Measurements from ENCODE around the gene WWOX. TPM values are rescaled to one million over a fixed set of nuclear protein-coding genes. Genes with fewer than 3 reads are reported as not detected.

Gene WWOX
- total RNA-seq, 5 donors from 2014 or later (not counting 1 experiment from before 2014, with no cell fraction given) = 21.2 to 26.0 (median 22.6) TPM

- no peak for ATAC-seq (replicated peaks in 1 of 4)
- H3K4me3 ChIP-seq (ENCODE audit: control insufficient read depth in 1 of 2, extremely low read depth in 1 of 2, low read length in 1 of 2) = no peak overlapping the region
- no peak overlapping the region for H3K4me3 Mint-ChIP-seq
- no peak for DNase-seq
- WGBS (ENCODE audit: insufficient coverage) = 100% methylated on average over 2 of the region's 4 CpGs
- H3K36me3 Mint-ChIP-seq = peaks cover 70% of the 10 kb centered on the region
- no peak overlapping the region for H3K27ac Mint-ChIP-seq
- no peaks in the 10 kb centered on the region for H3K27me3 Mint-ChIP-seq
- H3K27me3 ChIP-seq (replicated peaks in 1 of 2; ENCODE audit: control insufficient read depth in 2 of 2, extremely low read depth in 1 of 2, insufficient read depth in 2 of 2, low read length in 1 of 2) = no peaks in the 10 kb centered on the region
- H3K36me3 ChIP-seq (ENCODE audit: control insufficient read depth in 2 of 2, extremely low read depth in 1 of 2, insufficient read depth in 1 of 2, low read length in 1 of 2) = no peaks in the 10 kb centered on the region
- ChIA-PET CTCF (no interaction called here), POLR2A (interaction anchor here in 1 of 2 donors (0.6 kb wide), 1 partner anchor 36 kb away, joined by 3 read pairs; no protein-coding TSS in a partner anchor)
- H3K27ac ChIP-seq (ENCODE audit: low read length) = no peak overlapping the region
- H3K4me1 Mint-ChIP-seq = peaks cover 0 to 5% (median 2%) of the 10 kb centered on the region in 3 donors
- no peaks in the 10 kb centered on the region for H3K4me1 ChIP-seq (ENCODE audit: control insufficient read depth in 1 of 2, extremely low read depth in 1 of 2, insufficient read depth in 2 of 2, low read length in 2 of 2)
- H3K9me3 ChIP-seq = no peaks in the 10 kb centered on the region
- peaks cover 0 to 8% (median 0%) of the 10 kb centered on the region in 3 donors for H3K9me3 Mint-ChIP-seq
Measured at GRCh38 chr16:78430281-78430680, 330.8 kb downstream of the WWOX start.

GRCh38 chr16:78431004-78431670 is 331.7 kb downstream of the WWOX start:
- no peaks in the 10 kb centered on the region for H3K27me3 Mint-ChIP-seq
- WGBS (ENCODE audit: insufficient coverage) = 100% methylated on average over 1 of the region's 6 CpGs
- no peak for ATAC-seq (replicated peaks in 1 of 4)
- Histone ChIP-seq H3K27me3 (replicated peaks in 1 of 2; ENCODE audit: control insufficient read depth in 2 of 2, extremely low read depth in 1 of 2, insufficient read depth in 2 of 2, low read length in 1 of 2) (no peaks in the 10 kb centered on the region), H3K36me3 (ENCODE audit: control insufficient read depth in 2 of 2, extremely low read depth in 1 of 2, insufficient read depth in 1 of 2, low read length in 1 of 2) (no peaks in the 10 kb centered on the region), H3K4me3 (ENCODE audit: control insufficient read depth in 1 of 2, extremely low read depth in 1 of 2, low read length in 1 of 2) (no peak overlapping the region), H3K9me3 (no peaks in the 10 kb centered on the region), H3K4me1 (ENCODE audit: control insufficient read depth in 1 of 2, extremely low read depth in 1 of 2, insufficient read depth in 2 of 2, low read length in 2 of 2) (no peaks in the 10 kb centered on the region), H3K27ac (ENCODE audit: low read length) (no peak overlapping the region)
- no peak overlapping the region for H3K27ac Mint-ChIP-seq
- peaks cover 0 to 8% (median 0%) of the 10 kb centered on the region in 3 donors for H3K9me3 Mint-ChIP-seq
- peaks cover 62% of the 10 kb centered on the region for H3K36me3 Mint-ChIP-seq
- POLR2A ChIA-PET = no interaction called here
- DNase-seq = no peak
- no peak overlapping the region for H3K4me3 Mint-ChIP-seq
- peaks cover 0 to 5% (median 2%) of the 10 kb centered on the region in 3 donors for H3K4me1 Mint-ChIP-seq
- CTCF ChIA-PET = interaction anchor here in 1 of 2 donors (1.0 kb wide), 1 partner anchor 43 kb away, joined by 3 read pairs; no protein-coding TSS in a partner anchor

- no peaks in the 10 kb centered on the region for H3K4me1 ChIP-seq (ENCODE audit: control insufficient read depth in 1 of 2, extremely low read depth in 1 of 2, insufficient read depth in 2 of 2, low read length in 2 of 2)
- Mint-ChIP-seq H3K4me3 (no peak overlapping the region), H3K4me1 (peaks cover 0 to 5% (median 2%) of the 10 kb centered on the region in 3 donors), H3K9me3 (peaks cover 0 to 8% (median 0%) of the 10 kb centered on the region in 3 donors), H3K36me3 (peaks cover 58% of the 10 kb centered on the region), H3K27me3 (no peaks in the 10 kb centered on the region), H3K27ac (no peak overlapping the region)
- 100% methylated on average over 2 of the region's 3 CpGs for WGBS (ENCODE audit: insufficient coverage)
- ATAC-seq (replicated peaks in 1 of 4) (no peak), DNase-seq (no peak)
- no peak overlapping the region for H3K27ac ChIP-seq (ENCODE audit: low read length)
- H3K27me3 ChIP-seq (replicated peaks in 1 of 2; ENCODE audit: control insufficient read depth in 2 of 2, extremely low read depth in 1 of 2, insufficient read depth in 2 of 2, low read length in 1 of 2) = no peaks in the 10 kb centered on the region
- no peaks in the 10 kb centered on the region for H3K9me3 ChIP-seq
- no peaks in the 10 kb centered on the region for H3K36me3 ChIP-seq (ENCODE audit: control insufficient read depth in 2 of 2, extremely low read depth in 1 of 2, insufficient read depth in 1 of 2, low read length in 1 of 2)
- CTCF ChIA-PET = interaction anchor here in 1 of 2 donors (1.0 kb wide), 1 partner anchor 42 kb away, joined by 3 read pairs; no protein-coding TSS in a partner anchor
- POLR2A ChIA-PET = no interaction called here
- no peak overlapping the region for H3K4me3 ChIP-seq (ENCODE audit: control insufficient read depth in 1 of 2, extremely low read depth in 1 of 2, low read length in 1 of 2)
Measured at GRCh38 chr16:78431701-78432100, 332.2 kb downstream of the WWOX start.

- ATAC-seq (replicated peaks in 1 of 4) (no peak), DNase-seq (no peak)
- Histone ChIP-seq H3K36me3 (ENCODE audit: control insufficient read depth in 2 of 2, extremely low read depth in 1 of 2, insufficient read depth in 1 of 2, low read length in 1 of 2) (no peaks in the 10 kb centered on the region), H3K27ac (ENCODE audit: low read length) (no peak overlapping the region), H3K9me3 (no peaks in the 10 kb centered on the region), H3K4me1 (ENCODE audit: control insufficient read depth in 1 of 2, extremely low read depth in 1 of 2, insufficient read depth in 2 of 2, low read length in 2 of 2) (no peaks in the 10 kb centered on the region), H3K4me3 (ENCODE audit: control insufficient read depth in 1 of 2, extremely low read depth in 1 of 2, low read length in 1 of 2) (no peak overlapping the region), H3K27me3 (replicated peaks in 1 of 2; ENCODE audit: control insufficient read depth in 2 of 2, extremely low read depth in 1 of 2, insufficient read depth in 2 of 2, low read length in 1 of 2) (no peaks in the 10 kb centered on the region)
- H3K36me3 Mint-ChIP-seq = peaks cover 53% of the 10 kb centered on the region
- 98% methylated on average over 11 of the region's 17 CpGs for WGBS (ENCODE audit: insufficient coverage)
- ChIA-PET POLR2A (no interaction called here), CTCF (interaction anchor here in 1 of 2 donors (1.0 kb wide), 1 partner anchor 42 kb away, joined by 3 read pairs; no protein-coding TSS in a partner anchor)
- H3K4me1 Mint-ChIP-seq = peaks cover 0 to 5% (median 2%) of the 10 kb centered on the region in 3 donors
- H3K27ac Mint-ChIP-seq = no peak overlapping the region
- no peaks in the 10 kb centered on the region for H3K27me3 Mint-ChIP-seq
- peaks cover 0 to 8% (median 0%) of the 10 kb centered on the region in 3 donors for H3K9me3 Mint-ChIP-seq
- H3K4me3 Mint-ChIP-seq = no peak overlapping the region
Measured at GRCh38 chr16:78432451-78432850, 333.0 kb downstream of the WWOX start.

- no peaks in the 10 kb centered on the region for H3K9me3 ChIP-seq
- no peak overlapping the region for H3K4me3 ChIP-seq (ENCODE audit: control insufficient read depth in 1 of 2, extremely low read depth in 1 of 2, low read length in 1 of 2)
- no peak overlapping the region for H3K4me3 Mint-ChIP-seq
- no peaks in the 10 kb centered on the region for H3K4me1 ChIP-seq (ENCODE audit: control insufficient read depth in 1 of 2, extremely low read depth in 1 of 2, insufficient read depth in 2 of 2, low read length in 2 of 2)
- POLR2A ChIA-PET = no interaction called here
- ATAC-seq (replicated peaks in 1 of 4) = no peak
- CTCF ChIA-PET = interaction anchor here (0.5 to 0.7 kb wide), 2 partner anchors 369 to 1626 kb away, joined by 4 to 7 read pairs; no protein-coding TSS in a partner anchor
- H3K9me3 Mint-ChIP-seq = peaks cover 0 to 8% (median 0%) of the 10 kb centered on the region in 3 donors
- WGBS (ENCODE audit: insufficient coverage) = no CpG with 5 or more reads among the region's 2 CpGs
- H3K27ac ChIP-seq (ENCODE audit: low read length) = no peak overlapping the region
- peaks cover 0 to 3% (median under 1%) of the 10 kb centered on the region in 3 donors for H3K4me1 Mint-ChIP-seq
- no peaks in the 10 kb centered on the region for H3K27me3 ChIP-seq (replicated peaks in 1 of 2; ENCODE audit: control insufficient read depth in 2 of 2, extremely low read depth in 1 of 2, insufficient read depth in 2 of 2, low read length in 1 of 2)
- no peaks in the 10 kb centered on the region for H3K36me3 ChIP-seq (ENCODE audit: control insufficient read depth in 2 of 2, extremely low read depth in 1 of 2, insufficient read depth in 1 of 2, low read length in 1 of 2)
- H3K36me3 Mint-ChIP-seq = peaks cover 53% of the 10 kb centered on the region
- no peak overlapping the region for H3K27ac Mint-ChIP-seq
- DNase-seq = no peak
- no peaks in the 10 kb centered on the region for H3K27me3 Mint-ChIP-seq
Measured at GRCh38 chr16:78433116-78433515, 333.7 kb downstream of the WWOX start.

GRCh38 chr16:78434401-78434800 is 334.9 kb downstream of the WWOX start:
- no peak overlapping the region for H3K27ac Mint-ChIP-seq
- no peak for DNase-seq
- H3K4me1 Mint-ChIP-seq = no peaks in the 10 kb centered on the region
- H3K36me3 Mint-ChIP-seq = peaks cover 44% of the 10 kb centered on the region
- no peak for ATAC-seq (replicated peaks in 1 of 4)
- Histone ChIP-seq H3K27me3 (replicated peaks in 1 of 2; ENCODE audit: control insufficient read depth in 2 of 2, extremely low read depth in 1 of 2, insufficient read depth in 2 of 2, low read length in 1 of 2) (no peaks in the 10 kb centered on the region), H3K4me3 (ENCODE audit: control insufficient read depth in 1 of 2, extremely low read depth in 1 of 2, low read length in 1 of 2) (no peak overlapping the region), H3K36me3 (ENCODE audit: control insufficient read depth in 2 of 2, extremely low read depth in 1 of 2, insufficient read depth in 1 of 2, low read length in 1 of 2) (no peaks in the 10 kb centered on the region), H3K4me1 (ENCODE audit: control insufficient read depth in 1 of 2, extremely low read depth in 1 of 2, insufficient read depth in 2 of 2, low read length in 2 of 2) (no peaks in the 10 kb centered on the region), H3K9me3 (no peaks in the 10 kb centered on the region), H3K27ac (ENCODE audit: low read length) (no peak overlapping the region)
- no peak overlapping the region for H3K4me3 Mint-ChIP-seq
- ChIA-PET CTCF (no interaction called here), POLR2A (no interaction called here)
- H3K9me3 Mint-ChIP-seq = peaks cover 0 to 8% (median 0%) of the 10 kb centered on the region in 3 donors
- no CpG with 5 or more reads among the region's 4 CpGs for WGBS (ENCODE audit: insufficient coverage)
- no peaks in the 10 kb centered on the region for H3K27me3 Mint-ChIP-seq
